GM12878 (cell line): ENCODE results near the gene MUSTN1.

Source experiments
- CHD1 ChIP-seq: IDR thresholded peaks from 2 replicates; pipeline ENCODE4 v1.6.1; 2012; ENCODE audit warnings: low read depth, low read length, improper control_type of control experiment
- EP300 ChIP-seq, 2 experiments: fragments of 150-350 bp in 1 of 2; IDR thresholded peaks; 2 replicates each; pipeline ENCODE4 v1.6.1; 2011 to 2012; ENCODE audit warnings: low read depth in 2 of 2, low read length in 2 of 2, borderline replicate concordance in 1 of 2, improper control_type of control experiment in 1 of 2, inconsistent platforms in 1 of 2; ENCODE audit not compliant: control insufficient read depth in 1 of 2
- HCFC1 ChIP-seq: fragments of 150-350 bp; IDR thresholded peaks from 2 replicates; pipeline ENCODE4 v1.6.1; 2014; ENCODE audit warnings: low read length
- NFYB ChIP-seq: IDR thresholded peaks from 2 replicates; pipeline ENCODE4 v1.6.1; 2011; ENCODE audit warnings: low read depth, mild to moderate bottlenecking, low read length, improper control_type of control experiment, moderate library complexity; ENCODE audit not compliant: insufficient read depth
- POLR2AphosphoS5 ChIP-seq: IDR thresholded peaks from 2 replicates; pipeline ENCODE4 v1.6.1; 2011; ENCODE audit warnings: mild to moderate bottlenecking, low read length, inconsistent platforms
- RB1 ChIP-seq: fragments of 450-650 bp; formaldehyde crosslinking; IDR thresholded peaks from 2 replicates; pipeline ENCODE4 v1.6.1; 2017; ENCODE audit warnings: mild to moderate bottlenecking, borderline replicate concordance
- RFX5 ChIP-seq: IDR thresholded peaks from 2 replicates; pipeline ENCODE4 v1.6.1; 2011; ENCODE audit warnings: low read depth, low read length, improper control_type of control experiment
- SREBF2 ChIP-seq: IDR thresholded peaks from 2 replicates; pipeline ENCODE4 v1.6.1; 2012; ENCODE audit warnings: mild to moderate bottlenecking, low read length
- TAF1 ChIP-seq: IDR thresholded peaks from 2 replicates; pipeline ENCODE4 v1.6.1; 2011; ENCODE audit warnings: mild to moderate bottlenecking, low read depth, low read length, borderline replicate concordance
- TF ChIP-seq, protein P1 (sequence below), 3 experiments: IDR thresholded peaks in 2 of 3; conservative IDR thresholded peaks in 1 of 3; 2 replicates each; pipeline ENCODE4 v1.5.1; 2011; ENCODE audit warnings: low read depth in 3 of 3, low read length in 3 of 3, mild to moderate bottlenecking in 3 of 3, control low read depth in 2 of 3, moderate library complexity in 2 of 3, inconsistent platforms in 1 of 3, mixed read lengths in 1 of 3; ENCODE audit not compliant: control insufficient read depth in 2 of 3, insufficient read depth in 1 of 3; ENCODE audit errors: extremely low read depth in 1 of 3
- TF ChIP-seq, protein P2 (sequence below): IDR thresholded peaks from 2 replicates; pipeline ENCODE4 v1.6.1; 2011; ENCODE audit warnings: borderline replicate concordance, low read depth, mild to moderate bottlenecking, moderate library complexity, low read length; ENCODE audit not compliant: insufficient read depth, poor library complexity, severe bottlenecking
- TF ChIP-seq, protein P3 (sequence below): fragments of 450-650 bp; IDR thresholded peaks from 2 replicates; pipeline ENCODE4 v1.6.1; 2016; ENCODE audit warnings: mild to moderate bottlenecking

DNA sequence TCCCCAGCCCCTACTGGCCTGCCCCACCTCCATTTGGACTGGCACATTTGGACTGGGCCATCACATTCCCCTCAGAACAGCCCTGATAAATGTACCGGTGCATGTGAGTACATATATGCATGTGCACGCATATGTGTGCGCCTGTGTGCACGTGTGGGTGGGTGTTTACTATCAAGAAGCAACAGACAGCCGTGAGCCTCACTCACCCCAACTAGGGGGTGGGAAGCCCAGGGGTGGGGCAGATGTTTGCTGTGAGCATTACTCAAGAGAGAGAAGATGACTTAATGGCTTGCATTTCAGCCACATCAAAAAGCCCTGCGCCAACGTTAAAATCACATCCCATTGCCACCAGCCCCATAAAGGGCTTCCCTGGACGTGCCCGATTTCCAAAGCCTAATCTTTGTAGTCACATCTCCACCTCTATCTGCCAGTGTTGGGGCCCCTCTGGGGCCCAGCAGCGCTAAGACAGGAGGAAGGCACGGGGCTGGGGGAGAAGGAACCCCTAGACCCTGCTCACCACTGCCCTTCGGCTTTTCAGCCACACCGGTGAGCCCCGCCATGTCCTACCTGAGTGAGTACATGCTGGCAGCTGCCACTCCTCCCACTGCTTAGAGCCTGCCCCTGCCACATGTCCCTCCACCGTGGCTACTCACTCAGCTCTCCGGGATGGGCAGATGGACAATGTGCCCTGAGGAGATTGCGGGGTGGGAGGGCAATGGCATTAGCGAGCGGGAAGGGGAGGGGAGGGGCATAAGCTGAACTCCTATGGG, 29.4 kb downstream of the MUSTN1 start:
- TF ChIP-seq TAF1 (no peak), POLR2AphosphoS5 (no peak), RB1 (no peak), EP300 (IDR thresholded peaks at IDR 0.05; ENCODE audit: borderline replicate concordance in 1 of 2, control insufficient read depth in 1 of 2, low read depth in 2 of 2, low read length in 2 of 2) (no peak), CHD1 (no peak), HCFC1 (no peak), RFX5 (no peak), NFYB (no peak), SREBF2 (no peak)
- TF ChIP-seq, protein P1, sequence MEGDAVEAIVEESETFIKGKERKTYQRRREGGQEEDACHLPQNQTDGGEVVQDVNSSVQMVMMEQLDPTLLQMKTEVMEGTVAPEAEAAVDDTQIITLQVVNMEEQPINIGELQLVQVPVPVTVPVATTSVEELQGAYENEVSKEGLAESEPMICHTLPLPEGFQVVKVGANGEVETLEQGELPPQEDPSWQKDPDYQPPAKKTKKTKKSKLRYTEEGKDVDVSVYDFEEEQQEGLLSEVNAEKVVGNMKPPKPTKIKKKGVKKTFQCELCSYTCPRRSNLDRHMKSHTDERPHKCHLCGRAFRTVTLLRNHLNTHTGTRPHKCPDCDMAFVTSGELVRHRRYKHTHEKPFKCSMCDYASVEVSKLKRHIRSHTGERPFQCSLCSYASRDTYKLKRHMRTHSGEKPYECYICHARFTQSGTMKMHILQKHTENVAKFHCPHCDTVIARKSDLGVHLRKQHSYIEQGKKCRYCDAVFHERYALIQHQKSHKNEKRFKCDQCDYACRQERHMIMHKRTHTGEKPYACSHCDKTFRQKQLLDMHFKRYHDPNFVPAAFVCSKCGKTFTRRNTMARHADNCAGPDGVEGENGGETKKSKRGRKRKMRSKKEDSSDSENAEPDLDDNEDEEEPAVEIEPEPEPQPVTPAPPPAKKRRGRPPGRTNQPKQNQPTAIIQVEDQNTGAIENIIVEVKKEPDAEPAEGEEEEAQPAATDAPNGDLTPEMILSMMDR (IDR thresholded peaks at IDR 0.05 in 2 of 3, conservative IDR thresholded peaks at IDR 0.05 in 1 of 3; ENCODE audit: control insufficient read depth in 2 of 3, extremely low read depth in 1 of 3, insufficient read depth in 1 of 3, low read depth in 3 of 3, low read length in 3 of 3): no peak
- TF ChIP-seq, protein P2, sequence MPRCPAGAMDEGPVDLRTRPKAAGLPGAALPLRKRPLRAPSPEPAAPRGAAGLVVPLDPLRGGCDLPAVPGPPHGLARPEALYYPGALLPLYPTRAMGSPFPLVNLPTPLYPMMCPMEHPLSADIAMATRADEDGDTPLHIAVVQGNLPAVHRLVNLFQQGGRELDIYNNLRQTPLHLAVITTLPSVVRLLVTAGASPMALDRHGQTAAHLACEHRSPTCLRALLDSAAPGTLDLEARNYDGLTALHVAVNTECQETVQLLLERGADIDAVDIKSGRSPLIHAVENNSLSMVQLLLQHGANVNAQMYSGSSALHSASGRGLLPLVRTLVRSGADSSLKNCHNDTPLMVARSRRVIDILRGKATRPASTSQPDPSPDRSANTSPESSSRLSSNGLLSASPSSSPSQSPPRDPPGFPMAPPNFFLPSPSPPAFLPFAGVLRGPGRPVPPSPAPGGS: no peak
- TF ChIP-seq, protein P3, sequence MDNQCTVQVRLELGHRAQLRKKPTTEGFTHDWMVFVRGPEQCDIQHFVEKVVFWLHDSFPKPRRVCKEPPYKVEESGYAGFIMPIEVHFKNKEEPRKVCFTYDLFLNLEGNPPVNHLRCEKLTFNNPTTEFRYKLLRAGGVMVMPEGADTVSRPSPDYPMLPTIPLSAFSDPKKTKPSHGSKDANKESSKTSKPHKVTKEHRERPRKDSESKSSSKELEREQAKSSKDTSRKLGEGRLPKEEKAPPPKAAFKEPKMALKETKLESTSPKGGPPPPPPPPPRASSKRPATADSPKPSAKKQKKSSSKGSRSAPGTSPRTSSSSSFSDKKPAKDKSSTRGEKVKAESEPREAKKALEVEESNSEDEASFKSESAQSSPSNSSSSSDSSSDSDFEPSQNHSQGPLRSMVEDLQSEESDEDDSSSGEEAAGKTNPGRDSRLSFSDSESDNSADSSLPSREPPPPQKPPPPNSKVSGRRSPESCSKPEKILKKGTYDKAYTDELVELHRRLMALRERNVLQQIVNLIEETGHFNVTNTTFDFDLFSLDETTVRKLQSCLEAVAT: no peak
